GM18951 (cell line): Measurements from ENCODE around the gene PTPRJ.
"Not testable (repeated sequence)": the region's sequence is repeated elsewhere in the genome, so short reads cannot be mapped to it uniquely, and the experiment has no call there.

Experiments used
- POLR2A ChIP-seq: IDR thresholded peaks from 4 replicates; pipeline ENCODE4 v1.6.1; 2011; ENCODE audit warnings: mild to moderate bottlenecking; ENCODE audit not compliant: insufficient read length, insufficient read depth; ENCODE audit errors: extremely low read depth
- in situ Hi-C: fragments of 300-500 bp; cut with MboI; formaldehyde crosslinking; loops from one replicate; pipeline ENCODE4 v1.12.0; 2022; ENCODE audit warnings: low sequenced_read_pairs, mixed read lengths, inconsistent platforms; ENCODE audit not compliant: unreplicated experiment

The PTPRJ gene

GRCh38 chr11:48122246-48122645 lies 141.9 kb downstream of the PTPRJ start:
- in situ Hi-C loops, result no loop called here
- TF ChIP-seq POLR2A, result no peak

- TF ChIP-seq POLR2A, result no peak
- in situ Hi-C loops, result no loop called here
Measured at GRCh38 chr11:48122656-48123055, 142.3 kb downstream of the PTPRJ start.

GRCh38 chr11:48123254-48123875 lies 143.0 kb downstream of the PTPRJ start:
- no peak for TF ChIP-seq POLR2A
- in situ Hi-C loops, result no loop called here

- no peak for TF ChIP-seq POLR2A
- in situ Hi-C loops, result no loop called here
Measured at GRCh38 chr11:48123934-48124755, 143.8 kb downstream of the PTPRJ start.

GRCh38 chr11:48124880-48125279 lies 144.5 kb downstream of the PTPRJ start:
- TF ChIP-seq POLR2A, result no peak
- in situ Hi-C loops, result no loop called here

- no peak for TF ChIP-seq POLR2A
- in situ Hi-C loops, result no loop called here
Measured at GRCh38 chr11:48125866-48126265, 145.5 kb downstream of the PTPRJ start.

GRCh38 chr11:48127521-48128183 lies 147.3 kb downstream of the PTPRJ start:
- TF ChIP-seq POLR2A, result no peak
- in situ Hi-C loops, result no loop called here

GRCh38 chr11:48129697-48130395 lies 149.5 kb downstream of the PTPRJ start:
- in situ Hi-C loops, result no loop called here
- no peak for TF ChIP-seq POLR2A

- in situ Hi-C loops, result no loop called here
- no peak for TF ChIP-seq POLR2A
Measured at GRCh38 chr11:48134221-48134922, 154.0 kb downstream of the PTPRJ start.

GRCh38 chr11:48138222-48138621 lies 157.9 kb downstream of the PTPRJ start:
- in situ Hi-C loops, result no loop called here
- TF ChIP-seq POLR2A, result no peak

- in situ Hi-C loops, result not testable (repeated sequence)
Measured at GRCh38 chr11:48139896-48140295, 159.5 kb downstream of the PTPRJ start.

- in situ Hi-C loops, result no loop called here
Measured at GRCh38 chr11:48141475-48142122, 161.2 kb downstream of the PTPRJ start.

More at GRCh38 chr11:48141475-48142122, 161.2 kb downstream of the PTPRJ start:
- TF ChIP-seq POLR2A, result no peak
